Stimulated activated CD8-positive, alpha-beta memory T cell treated with anti-CD3 and anti-CD28 coated beads, Interleukin-7, amount 100 ng/mL, for 1 hour (primary cell): Measurements from ENCODE around the gene LDLRAD3.
"Not testable (repeated sequence)": the region's sequence is repeated elsewhere in the genome, so short reads cannot be mapped to it uniquely, and the experiment has no call there.

ENCODE experiments used
- DNase-seq, 2 donors: peaks; one replicate each; pipeline ENCODE4 v3.0.0-alpha.2; 2020; ENCODE audit warnings: low read depth in 2 of 2

The LDLRAD3 gene

DNA sequence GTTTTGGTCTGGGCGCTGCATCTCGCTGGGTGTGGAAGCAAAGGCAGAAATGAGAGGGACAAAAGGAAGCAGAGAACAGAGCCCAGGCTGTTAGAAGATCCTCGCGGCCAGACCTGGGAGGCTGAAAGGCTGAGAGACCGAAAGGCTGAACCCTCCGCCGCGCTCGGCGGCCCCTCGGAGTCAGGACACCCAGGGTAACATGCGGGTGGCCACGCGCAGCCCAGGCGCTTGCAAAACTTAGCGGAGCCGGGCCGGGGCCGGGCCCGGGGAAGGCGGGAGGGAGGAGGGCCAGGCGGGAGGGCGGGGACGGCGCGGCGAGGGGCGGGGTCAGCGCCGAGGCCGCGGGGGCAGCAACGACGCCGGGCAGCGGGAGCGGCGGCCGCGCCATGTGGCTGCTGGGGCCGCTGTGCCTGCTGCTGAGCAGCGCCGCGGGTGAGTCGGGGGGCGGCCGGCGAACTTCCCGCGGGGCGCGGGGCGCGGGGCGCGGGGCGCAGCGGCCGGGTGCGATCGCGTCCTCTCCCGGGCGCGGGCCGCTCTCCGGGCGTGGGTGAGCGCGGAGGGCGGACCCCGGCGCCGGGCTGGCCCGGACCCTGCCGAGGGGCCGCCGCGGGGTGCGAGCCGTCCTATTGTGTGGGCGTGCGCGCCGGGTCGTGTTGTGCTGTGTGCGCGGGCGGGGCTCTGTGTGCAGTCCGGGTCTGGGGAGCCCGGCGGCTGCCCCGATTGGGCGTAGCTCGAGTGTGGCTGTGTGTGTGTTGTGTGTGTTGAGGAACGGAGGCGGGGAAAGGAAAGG lies at the start of gene LDLRAD3:
LDLRAD3 (plus strand) TSS at position 350 of the 790 bp plus-strand sequence; CDS start at position 387, 37 bp downstream.
- no peak for DNase-seq

- DNase-seq: no peak
Observed at GRCh38 chr11:35897019-35897418, 46.8 kb upstream of the LDLRAD3 start.

DNA sequence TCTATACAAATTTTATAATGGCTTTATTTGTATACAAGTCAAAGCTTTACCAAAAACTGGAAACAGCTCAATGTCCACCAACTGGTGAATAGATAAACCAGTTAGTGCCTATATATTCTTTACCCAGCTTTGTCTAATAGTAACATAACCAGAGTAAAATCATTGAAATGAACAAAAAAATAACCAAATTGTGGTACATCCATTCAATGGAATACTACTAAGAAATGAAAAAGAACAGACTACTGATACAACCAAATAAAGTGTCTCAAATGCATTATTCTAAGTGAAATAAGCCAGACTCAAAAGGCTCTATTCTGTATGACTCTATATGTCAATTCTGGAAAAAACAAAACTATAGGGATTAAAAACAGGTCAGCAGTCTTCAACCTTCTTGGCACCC lies 40.9 kb upstream of the LDLRAD3 start:
- DNase-seq: no peak

DNA sequence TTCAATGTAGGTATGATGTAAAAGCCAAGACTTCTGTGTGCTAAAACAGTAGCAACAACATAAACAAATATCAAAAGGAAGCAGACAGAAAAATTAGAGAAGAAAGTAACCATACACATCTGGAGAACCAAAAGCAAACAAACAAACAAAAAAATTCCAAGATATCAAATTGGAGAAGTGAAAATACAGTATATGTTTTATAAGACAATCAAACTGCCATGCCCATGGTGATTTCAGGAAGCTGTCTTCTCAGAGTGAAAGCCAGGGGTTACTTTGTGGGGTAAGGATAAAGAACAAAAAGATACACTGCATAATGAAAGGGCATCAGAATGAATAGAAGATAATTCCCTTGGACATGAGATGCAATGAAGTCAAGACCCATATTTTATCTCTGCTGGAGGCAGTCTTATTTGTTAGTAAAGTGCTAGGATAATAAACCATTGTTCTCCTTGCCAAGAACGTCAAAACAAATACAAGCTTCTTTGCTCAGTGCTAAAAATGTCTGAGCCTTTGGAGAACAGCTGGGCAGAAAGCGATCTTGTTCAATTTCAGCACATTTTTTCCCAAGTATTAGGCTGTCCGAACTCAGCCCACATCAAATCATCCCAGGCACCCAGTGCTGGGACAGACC lies 38.1 kb upstream of the LDLRAD3 start:
- DNase-seq: no peak

DNA sequence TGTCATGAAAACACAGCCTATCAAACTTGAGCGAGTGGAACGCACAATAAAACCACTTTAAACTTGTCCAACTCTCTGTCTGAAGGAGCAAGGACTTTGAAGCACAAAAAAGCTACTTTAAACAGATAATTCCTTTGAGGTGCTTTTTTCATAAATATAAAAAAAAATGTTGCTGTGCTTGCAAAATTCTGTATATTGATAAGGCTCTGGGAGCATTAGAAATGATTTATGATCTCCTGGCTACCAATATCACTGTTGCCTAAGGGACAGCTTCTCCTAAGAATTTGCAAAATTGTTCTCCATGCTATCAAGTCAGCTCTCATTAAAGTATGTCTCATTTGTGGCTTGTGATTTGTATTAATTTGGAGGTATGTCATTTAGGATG lies 37.6 kb upstream of the LDLRAD3 start:
- no peak for DNase-seq

DNA sequence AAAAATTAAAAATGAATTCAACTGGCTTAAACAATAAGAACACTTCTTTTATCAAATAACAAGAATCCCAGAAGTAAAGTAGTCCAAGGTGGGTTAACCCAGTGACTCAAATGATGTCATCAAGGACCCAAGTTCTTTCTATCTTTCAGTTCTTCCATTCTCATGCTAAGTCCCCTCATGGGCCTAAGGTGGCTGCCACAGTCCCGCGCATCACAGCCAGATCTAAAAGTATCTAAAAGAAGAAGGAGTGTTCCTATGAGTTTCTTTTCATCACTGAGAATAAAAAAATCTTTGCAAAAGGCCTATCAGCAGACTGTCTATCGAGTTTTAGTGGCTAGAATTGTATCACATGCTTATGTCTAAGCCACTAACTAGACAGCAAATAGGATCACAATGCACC lies 37.2 kb upstream of the LDLRAD3 start:
- DNase-seq: no peak

GRCh38 chr11:35907648-35908431 lies 36.0 kb upstream of the LDLRAD3 start:
- DNase-seq: no peak

DNA sequence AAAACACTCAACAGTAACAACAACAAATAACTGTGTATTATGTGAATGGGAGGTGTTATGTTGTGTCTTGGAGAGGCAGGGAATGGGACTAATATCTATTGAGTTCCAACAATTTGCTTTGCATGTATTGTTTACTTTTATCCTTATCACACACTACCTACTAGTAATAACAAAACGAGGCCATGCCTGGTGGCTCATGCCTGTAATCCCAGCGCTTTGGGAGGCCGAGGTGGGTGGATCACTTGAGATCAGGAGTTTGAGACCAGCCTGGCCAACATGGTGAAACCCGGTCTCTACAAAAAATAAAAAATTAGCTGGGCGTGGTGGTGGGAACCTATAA lies 35.5 kb upstream of the LDLRAD3 start:
- not testable (repeated sequence) for DNase-seq

GRCh38 chr11:35909511-35910265 lies 34.2 kb upstream of the LDLRAD3 start:
- no peak for DNase-seq

DNA sequence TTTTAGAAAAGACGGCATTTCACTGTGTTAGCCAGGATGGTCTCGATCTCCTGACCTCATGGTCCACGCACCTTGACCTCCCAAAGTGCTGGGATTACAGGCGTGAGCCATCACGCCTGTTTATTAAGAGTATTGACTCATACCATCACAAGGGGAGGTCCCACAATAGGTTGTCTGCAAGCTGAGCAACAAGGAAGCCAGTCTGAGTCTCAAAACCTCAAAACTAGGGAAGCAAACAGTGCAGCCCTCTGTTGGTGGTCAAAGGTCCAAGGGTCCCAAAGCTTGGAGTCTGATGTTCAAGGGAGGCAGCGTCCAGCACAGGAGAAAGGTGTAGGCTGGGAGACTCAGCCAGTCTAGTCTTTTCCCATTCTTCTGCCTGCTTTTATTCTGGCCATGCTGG lies 32.8 kb upstream of the LDLRAD3 start:
- DNase-seq: no peak

GRCh38 chr11:35911616-35912165 lies 32.2 kb upstream of the LDLRAD3 start:
- no peak for DNase-seq

DNA sequence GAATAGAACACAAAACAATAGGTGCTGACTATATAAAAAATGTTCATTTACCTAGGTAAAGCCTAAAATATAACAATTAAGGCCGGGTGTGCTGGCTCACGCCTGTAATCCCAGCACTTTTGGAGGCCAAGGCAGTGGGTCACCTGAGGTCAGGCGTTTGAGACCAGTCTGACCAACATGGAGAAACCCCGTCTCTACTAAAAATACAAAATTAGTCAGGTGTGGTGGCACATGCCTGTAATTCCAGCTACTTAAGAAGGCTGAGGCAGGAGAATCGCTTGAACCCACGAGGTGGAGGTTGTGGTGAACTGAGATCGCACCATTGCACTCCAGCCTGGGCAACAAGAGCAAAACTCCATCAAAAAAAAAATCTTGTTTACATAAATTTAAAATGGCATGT lies 31.4 kb upstream of the LDLRAD3 start:
- not testable (repeated sequence) for DNase-seq

DNA sequence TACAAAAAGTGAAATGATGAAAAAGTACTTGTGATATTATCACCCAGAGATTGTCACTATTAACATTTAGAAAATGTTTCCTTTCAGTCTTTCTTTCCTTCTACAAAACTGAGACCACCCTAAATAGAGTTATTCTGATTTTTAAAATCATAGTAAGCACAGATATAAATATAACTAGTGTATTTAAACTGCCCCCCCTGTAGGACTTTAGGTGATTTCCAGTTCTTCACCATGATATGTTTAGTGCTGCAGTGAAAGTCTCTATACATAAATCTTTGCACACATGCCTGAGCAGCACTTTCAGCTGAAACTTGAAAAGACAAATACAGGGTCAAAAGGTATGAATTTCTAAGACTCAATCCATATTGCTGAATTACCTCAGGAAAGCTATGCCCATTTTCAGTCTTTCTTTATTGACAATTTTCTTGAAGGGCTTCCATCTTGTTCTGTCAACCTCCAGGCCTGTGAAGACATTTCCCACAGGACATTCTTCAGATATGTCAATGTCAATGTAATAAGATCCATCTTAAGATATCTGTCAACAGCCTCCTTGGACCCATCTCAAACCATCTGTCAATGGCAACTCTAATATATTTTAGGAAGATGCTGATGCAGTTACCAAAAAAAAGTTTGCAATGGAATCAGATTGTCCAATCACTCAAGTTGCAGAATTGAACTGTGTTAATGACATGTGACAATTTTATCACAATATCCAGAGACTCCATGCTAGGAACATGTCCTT lies 30.8 kb upstream of the LDLRAD3 start:
- DNase-seq: no peak

GRCh38 chr11:35914816-35915215 lies 29.0 kb upstream of the LDLRAD3 start:
- DNase-seq: no peak

DNA sequence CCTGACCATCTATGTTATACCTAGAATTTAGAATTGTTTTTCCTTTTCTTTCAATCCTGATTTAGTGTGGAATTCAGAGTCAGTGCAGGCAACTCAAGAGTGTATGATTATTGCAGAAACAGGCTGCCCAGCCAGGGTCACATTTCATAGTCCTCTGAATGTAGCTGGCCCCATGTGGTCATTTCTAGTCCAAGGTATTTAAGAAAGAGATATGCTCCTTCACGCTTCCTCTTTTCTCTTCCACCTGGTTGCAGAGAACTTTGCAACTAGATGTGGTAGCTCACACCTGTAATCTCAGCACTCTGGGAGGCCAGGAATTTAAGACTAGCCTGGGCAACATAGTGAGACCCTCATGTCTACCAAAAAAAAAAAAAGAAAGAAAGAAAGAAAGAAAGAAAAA lies 27.6 kb upstream of the LDLRAD3 start:
- DNase-seq: no peak

DNA sequence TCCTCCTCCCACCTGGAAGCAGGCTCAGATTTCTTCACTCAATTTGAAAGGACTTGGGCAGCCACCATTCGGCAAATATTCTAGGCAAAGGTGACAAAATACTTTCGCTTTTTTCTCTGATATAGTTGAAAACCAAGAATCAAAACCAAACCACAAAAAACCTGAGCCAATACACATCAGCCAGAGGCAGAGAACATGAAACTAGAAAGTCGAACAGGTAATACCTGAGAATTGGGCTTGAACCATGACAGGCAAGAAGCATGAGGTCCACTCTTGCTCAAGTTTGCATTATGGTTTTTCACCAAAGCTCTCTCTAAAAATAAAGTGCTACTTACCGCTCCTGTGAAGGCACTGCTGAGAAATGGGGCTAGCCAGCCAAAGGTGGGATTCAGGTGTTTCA lies 26.2 kb upstream of the LDLRAD3 start:
- DNase-seq: no peak

DNA sequence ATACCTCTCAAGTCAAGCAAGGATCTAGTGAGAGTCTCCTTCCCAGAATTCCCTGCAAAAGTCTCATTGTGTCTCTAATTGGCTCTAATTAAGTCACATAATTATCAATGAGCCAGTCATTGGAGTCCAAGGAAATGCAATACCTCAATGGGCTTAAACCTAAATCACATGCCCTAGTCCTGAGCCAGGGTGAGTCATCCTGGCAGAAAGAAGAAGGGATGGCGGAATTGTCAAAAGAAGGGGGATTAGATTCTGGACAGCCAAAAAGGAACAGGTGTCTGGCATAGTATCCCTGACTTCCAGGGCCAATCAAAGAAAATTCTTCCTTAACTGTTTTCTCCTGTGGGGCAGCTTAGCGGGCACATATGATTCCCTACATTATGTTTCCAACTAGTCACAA lies 25.1 kb upstream of the LDLRAD3 start:
- no peak for DNase-seq

- no peak for DNase-seq
Observed at GRCh38 chr11:35919244-35919643, 24.6 kb upstream of the LDLRAD3 start.

DNA sequence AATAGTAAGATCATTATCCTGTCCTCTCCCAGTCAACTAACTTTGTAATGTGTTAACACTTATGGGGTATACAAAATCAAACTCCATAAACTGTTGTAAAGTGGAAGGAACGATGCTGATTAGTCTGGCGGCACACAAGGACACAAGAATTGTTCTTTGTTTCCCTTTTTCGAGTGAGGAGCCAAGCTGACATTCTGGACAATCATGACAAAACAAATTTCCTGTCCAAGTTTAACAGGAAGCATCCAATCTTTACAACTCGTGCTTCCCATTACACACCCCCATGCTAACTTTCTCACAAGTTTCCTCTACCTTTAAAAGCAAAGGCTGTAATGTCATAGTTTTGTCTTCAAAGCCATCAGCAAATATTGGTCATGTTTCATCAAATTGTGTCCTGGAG lies 20.4 kb upstream of the LDLRAD3 start:
- no peak for DNase-seq

DNA sequence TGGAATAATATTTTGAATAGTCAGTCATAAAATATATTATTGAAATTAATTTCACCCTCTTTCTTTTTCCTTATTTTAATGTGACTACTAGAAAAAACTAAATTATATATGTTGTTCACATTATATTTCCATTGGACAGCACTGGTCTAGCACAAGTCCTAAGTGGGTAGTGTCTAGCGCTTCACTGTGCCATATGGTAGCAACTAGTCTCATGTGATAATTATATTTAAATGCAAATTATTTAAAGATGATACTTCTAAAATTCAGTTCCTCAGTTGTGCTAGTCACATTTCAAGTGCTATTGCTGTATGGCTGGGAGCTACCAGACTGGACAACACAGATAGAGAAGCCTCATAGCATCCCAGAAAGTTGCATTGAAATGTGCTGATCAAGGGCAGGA lies 19.1 kb upstream of the LDLRAD3 start:
- no peak for DNase-seq

GRCh38 chr11:35927104-35927503 lies 16.8 kb upstream of the LDLRAD3 start:
- DNase-seq: no peak
